GM12865 (cell line): ENCODE results near the gene LRP2BP.

ENCODE experiments used
- DNase-seq: peaks from one replicate; pipeline ENCODE4 v3.0.0; 2010; ENCODE audit warnings: low read depth
- H3K4me3 ChIP-seq: 2 replicates; pipeline ENCODE4 v1.5.1; 2011; ENCODE audit warnings: mild to moderate bottlenecking, low read depth, low read length, control low read depth
- CTCF ChIP-seq: IDR thresholded peaks from 2 replicates; pipeline ENCODE4 v1.5.1; 2011; ENCODE audit warnings: low read length, control low read depth, low read depth, inconsistent platforms; ENCODE audit not compliant: insufficient read depth; ENCODE audit errors: missing control alignments

LRP2BP gene

GRCh38 chr4:185357733-185358440 lies 37.8 kb downstream of the LRP2BP start:
- H3K4me3 ChIP-seq, result no peak overlapping the region
- no peak for TF ChIP-seq CTCF
- no peak for DNase-seq

GRCh38 chr4:185357211-185357610 lies 38.5 kb downstream of the LRP2BP start:
- H3K4me3 ChIP-seq, result no peak overlapping the region
- DNase-seq, result no peak
- no peak for TF ChIP-seq CTCF

GRCh38 chr4:185352741-185353140 lies 43.0 kb downstream of the LRP2BP start:
- DNase-seq, result no peak
- no peak overlapping the region for H3K4me3 ChIP-seq
- TF ChIP-seq CTCF, result no peak

GRCh38 chr4:185352202-185352601 lies 43.5 kb downstream of the LRP2BP start:
- no peak for TF ChIP-seq CTCF
- no peak for DNase-seq
- H3K4me3 ChIP-seq, result no peak overlapping the region

- no peak overlapping the region for H3K4me3 ChIP-seq
- no peak for TF ChIP-seq CTCF
- DNase-seq, result no peak
Measured at GRCh38 chr4:185351691-185352090, 44.0 kb downstream of the LRP2BP start.

- H3K4me3 ChIP-seq, result no peak overlapping the region
- no peak for TF ChIP-seq CTCF
- no peak for DNase-seq
Measured at GRCh38 chr4:185346975-185347601, 48.6 kb downstream of the LRP2BP start.
